A549 (cell line): ENCODE data around the gene EMP3. TPM values are rescaled to one million over a fixed set of nuclear protein-coding genes. Genes with fewer than 3 reads are reported as not detected.

Experiments
- ATAC-seq, 2 experiments: fragments of 200-7000 bp in 1 of 2; fragments of >200 bp in 1 of 2; cut with Nextera tagmentation in 1 of 2; cut with Tn5 transposase in 1 of 2; 3 replicates each; pipeline versions ENCODE4 v1.8.0 to v1.9.1; 2018 to 2020; ENCODE audit warnings: mild to moderate bottlenecking in 1 of 2, moderate library complexity in 1 of 2
- CTCF ChIA-PET: fragments of 300-600 bp; sonication (Branson Sonifier 250); formaldehyde crosslinking; extraction: SDS; loops from one replicate; lab custom pipeline; 2021; ENCODE audit warnings: antibody characterized with exemption, inconsistent platforms; lab: Yijun Ruan, JAX
- POLR2A ChIA-PET: fragments of 350-600 bp; formaldehyde crosslinking; extraction: SDS; loops from one replicate; lab custom pipeline; 2021; ENCODE audit warnings: antibody characterized with exemption, inconsistent platforms; lab: Yijun Ruan, JAX
- DNase-seq, 2 experiments: peaks; one replicate each; pipeline versions ENCODE4 v3.0.0 to v3.0.0-alpha.2; 2011 to 2016; ENCODE audit warnings: low read depth in 1 of 2, low spot score in 1 of 2
- FAIRE-seq: peaks from 2 replicates; lab custom pipeline; 2011; peaks lifted over from hg19 to GRCh38; lab: Jason Lieb, UNC
- H3K27ac ChIP-seq, 2 experiments: fragments of >200 bp; sonication (Bioruptor Twin); formaldehyde crosslinking; 3 replicates each; pipeline ENCODE4 v1.5.1; 2016 to 2017
- H3K4me1 ChIP-seq: fragments of >200 bp; sonication (Bioruptor Twin); formaldehyde crosslinking; 3 replicates; pipeline ENCODE4 v1.6.1; 2016
- H3K4me2 ChIP-seq: fragments of >200 bp; sonication (Bioruptor Twin); formaldehyde crosslinking; 3 replicates; pipeline ENCODE4 v1.6.1; 2016
- H3K4me3 ChIP-seq: fragments of >200 bp; sonication (Bioruptor Twin); formaldehyde crosslinking; 3 replicates; pipeline ENCODE4 v1.5.1; 2016
- H3K9me3 ChIP-seq: fragments of >200 bp; sonication (Bioruptor Twin); formaldehyde crosslinking; 3 replicates; pipeline ENCODE4 v1.6.1; 2016
- ATOH8 ChIP-seq: fragments of 250-450 bp; sonication (Bioruptor Pico); IDR thresholded peaks from 2 replicates; pipeline ENCODE4 v1.5.0; 2020; ENCODE audit warnings: low read depth, mild to moderate bottlenecking, moderate library complexity
- BHLHE40 ChIP-seq: IDR thresholded peaks from 2 replicates; pipeline ENCODE4 v1.6.1; 2012; ENCODE audit warnings: low read depth, low read length, inconsistent platforms
- CHD4 ChIP-seq: fragments of 200-600 bp; sonication (generic); IDR thresholded peaks from 2 replicates; pipeline ENCODE4 v1.6.1; 2016; ENCODE audit warnings: antibody characterized with exemption, mild to moderate bottlenecking, borderline replicate concordance
- CTCF ChIP-seq: fragments of >200 bp; sonication (Bioruptor Twin); formaldehyde crosslinking; IDR thresholded peaks from 3 replicates; pipeline ENCODE4 v1.5.1; 2016
- EP300 ChIP-seq, 2 experiments: fragments of >200 bp; sonication (Bioruptor Twin); formaldehyde crosslinking; IDR thresholded peaks; 2 replicates in 1 of 2; 3 replicates in 1 of 2; pipeline ENCODE4 v1.6.1; 2016 to 2017
- FOXS1 ChIP-seq: fragments of 250-450 bp; sonication (Bioruptor Pico); IDR thresholded peaks from 2 replicates; pipeline ENCODE4 v1.5.0; 2020; ENCODE audit warnings: mild to moderate bottlenecking, moderate library complexity
- HDAC2 ChIP-seq: fragments of 200-600 bp; sonication (generic); IDR thresholded peaks from 2 replicates; pipeline ENCODE4 v1.6.1; 2016
- HOXA7 ChIP-seq: fragments of 250-450 bp; sonication (Bioruptor Pico); IDR thresholded peaks from 2 replicates; pipeline ENCODE4 v1.5.0; 2020; ENCODE audit warnings: mild to moderate bottlenecking, moderate library complexity
- KDM1A ChIP-seq: fragments of 200-600 bp; sonication (generic); IDR thresholded peaks from 2 replicates; pipeline ENCODE4 v1.6.1; 2016; ENCODE audit warnings: low read depth, mild to moderate bottlenecking
- KDM5A ChIP-seq: fragments of 200-600 bp; sonication (generic); IDR thresholded peaks from 2 replicates; pipeline ENCODE4 v1.6.1; 2016; ENCODE audit warnings: antibody characterized with exemption, mild to moderate bottlenecking
- MAFK ChIP-seq: fragments of 450-650 bp; IDR thresholded peaks from 2 replicates; pipeline ENCODE4 v1.6.1; 2014; ENCODE audit not compliant: partially characterized antibody
- NFE2L2 ChIP-seq: fragments of 150-350 bp; conservative IDR thresholded peaks from 2 replicates; pipeline ENCODE4 v1.6.1; 2014; ENCODE audit warnings: low read length
- PBX3 ChIP-seq: IDR thresholded peaks from 2 replicates; pipeline ENCODE4 v1.6.1; 2012
- PHF8 ChIP-seq: fragments of 200-600 bp; sonication (generic); IDR thresholded peaks from 2 replicates; pipeline ENCODE4 v1.6.1; 2016; ENCODE audit warnings: low read depth, mild to moderate bottlenecking, antibody characterized with exemption, moderate library complexity, borderline replicate concordance
- POLR2A ChIP-seq: IDR thresholded peaks from 2 replicates; pipeline ENCODE4 v1.6.1; 2012; ENCODE audit warnings: mild to moderate bottlenecking, low read length
- RAD21 ChIP-seq, 2 experiments: fragments of >200 bp in 1 of 2; sonication (Bioruptor Twin) in 1 of 2; formaldehyde crosslinking in 1 of 2; IDR thresholded peaks in 1 of 2; conservative IDR thresholded peaks in 1 of 2; 2 replicates in 1 of 2; 3 replicates in 1 of 2; pipeline ENCODE4 v1.6.1; 2012 to 2018; ENCODE audit warnings: inconsistent platforms in 1 of 2
- RARB ChIP-seq: fragments of 250-450 bp; sonication (Bioruptor Pico); IDR thresholded peaks from 2 replicates; pipeline ENCODE4 v1.8.0; 2021; ENCODE audit warnings: mild to moderate bottlenecking, moderate library complexity
- REST ChIP-seq: fragments of 200-600 bp; sonication (generic); IDR thresholded peaks from 2 replicates; pipeline ENCODE4 v1.6.1; 2016; ENCODE audit warnings: antibody characterized with exemption, mild to moderate bottlenecking, moderate library complexity
- SMC3 ChIP-seq: fragments of >200 bp; sonication (Bioruptor Twin); formaldehyde crosslinking; IDR thresholded peaks from 3 replicates; pipeline ENCODE4 v1.6.1; 2018; ENCODE audit warnings: inconsistent platforms
- SREBF2 ChIP-seq: fragments of 450-650 bp; IDR thresholded peaks from 2 replicates; pipeline ENCODE4 v1.6.1; 2014; ENCODE audit warnings: mild to moderate bottlenecking, moderate library complexity
- TP53 ChIP-seq: fragments of 250-450 bp; sonication (Bioruptor Pico); IDR thresholded peaks from 2 replicates; pipeline ENCODE4 v1.5.0; 2021; ENCODE audit warnings: mild to moderate bottlenecking, moderate library complexity
- ZC3H11A ChIP-seq: fragments of 450-650 bp; IDR thresholded peaks from 2 replicates; pipeline ENCODE4 v1.6.1; 2014; ENCODE audit warnings: antibody characterized with exemption, mild to moderate bottlenecking
- ZFP36 ChIP-seq: fragments of 450-650 bp; IDR thresholded peaks from 2 replicates; pipeline ENCODE4 v1.6.1; 2014; ENCODE audit warnings: borderline replicate concordance; ENCODE audit not compliant: partially characterized antibody
- WGBS: methylation state at CpG from one replicate; pipeline ENCODE4 v1.1.6; 2017; ENCODE audit errors: missing lambda C conversion rate; 5-methylcytosine and 5-hydroxymethylcytosine counted together
- polyA plus RNA-seq, 4 experiments: library from polyadenylated mRNA; depleted of rRNA in 3 of 4; stranded (reverse); fragments of >200 nt; fragmentation: RNase III in 1 of 4; extraction: RNeasy Plus Mini Kit Qiagen cat#74134 plus additional on column Dnase treatment in 1 of 4; gene quantifications; 2 replicates in 3 of 4; 3 replicates in 1 of 4; pipeline ENCODE4 v1.2.3, GENCODE V29; 2011 to 2017

The EMP3 gene
- polyA plus RNA-seq, 2 of the 4 experiments (the other 2 are of a cell fraction), result 147 to 580 TPM

GRCh38 chr19:48350856-48351255 lies 25.5 kb downstream of the EMP3 start:
- FAIRE-seq (no peak), ATAC-seq (no peak; a peak in 1 of 6 replicates), DNase-seq (no peak)
- no peaks in the 10 kb centered on the region for H3K9me3 ChIP-seq
- no peak overlapping the region for H3K4me3 ChIP-seq
- H3K4me2 ChIP-seq, result no peak overlapping the region
- 93% methylated on average over 5 of the region's 5 CpGs for WGBS
- no peak for TF ChIP-seq NFE2L2
- TF ChIP-seq PHF8, result no peak
- TF ChIP-seq HOXA7 (CRISPR knock-in tag), result no peak
- TF ChIP-seq FOXS1 (CRISPR knock-in tag), result no peak
- no peak for TF ChIP-seq EP300 (IDR thresholded peaks at IDR 0.05)
- TF ChIP-seq ZFP36, result no peak
- no peak for TF ChIP-seq ZC3H11A
- TF ChIP-seq BHLHE40, result no peak
- TF ChIP-seq KDM5A, result no peak
- no peak for TF ChIP-seq TP53
- TF ChIP-seq ATOH8 (CRISPR knock-in tag), result no peak
- ChIA-PET POLR2A (interaction anchor here (0.7 to 1.5 kb wide), 3 partner anchors 13 to 48 kb away, joined by 3 read pairs; partner anchors contain the start of genes SYNGR4 and TMEM143), CTCF (interaction anchor here (0.6 to 17.4 kb wide), 32 partner anchors 8 to 659 kb away, joined by 3 to 224 read pairs (median 4); partner anchors contain the start of genes GRIN2D and KDELR1)
- peak overlapping the region in 1 of 2 experiments; percentile 27; a peak in 3 of 6 replicates for H3K27ac ChIP-seq
- H3K4me1 ChIP-seq, result peaks cover 27% of the 10 kb centered on the region

- 52% methylated on average over 8 of the region's 8 CpGs for WGBS
- Histone ChIP-seq H3K4me3 (no peak overlapping the region), H3K27ac (peak overlapping the region in 1 of 2 experiments; percentile 74; a peak in 3 of 6 replicates), H3K4me1 (peaks cover 29% of the 10 kb centered on the region), H3K4me2 (no peak overlapping the region), H3K9me3 (no peaks in the 10 kb centered on the region)
- no peak for FAIRE-seq
- peak; percentile 76 to 83 for ATAC-seq
- ChIA-PET POLR2A (interaction anchor here (0.7 to 1.5 kb wide), 3 partner anchors 13 to 47 kb away, joined by 3 read pairs; partner anchors contain the start of genes SYNGR4 and TMEM143), CTCF (interaction anchor here (0.5 to 17.4 kb wide), 32 partner anchors 9 to 284 kb away, joined by 3 to 224 read pairs (median 4); partner anchors contain the start of genes GRIN2D and KDELR1)
- DNase-seq, result peak; percentile 82 to 89
- TF ChIP-seq PBX3 (no peak), POLR2A (no peak), HDAC2 (peak; percentile 91), RARB (no peak), SMC3 (peak; percentile 82), SREBF2 (no peak), RAD21 (conservative IDR thresholded peaks at IDR 0.05 in 1 of 2, IDR thresholded peaks at IDR 0.05 in 1 of 2) (peak; percentile 73), CTCF (peak; percentile 90), KDM1A (peak; percentile 94), MAFK (no peak), CHD4 (peak; percentile 90), REST (no peak)
Measured at GRCh38 chr19:48351341-48351752, 26.0 kb downstream of the EMP3 start.
